Fibroblast of peridontal ligament (primary cell): ENCODE data around the gene IQGAP2.
A peak's percentile ranks its signal among the peaks of the same experiment; 100 is the strongest.
"Not testable (repeated sequence)": the region's sequence is repeated elsewhere in the genome, so short reads cannot be mapped to it uniquely, and the experiment has no call there.

Experiments
- DNase-seq: peaks from one replicate; pipeline ENCODE4 v3.0.0-alpha.2; 2010; ENCODE audit errors: extremely low read depth

The IQGAP2 gene

DNA sequence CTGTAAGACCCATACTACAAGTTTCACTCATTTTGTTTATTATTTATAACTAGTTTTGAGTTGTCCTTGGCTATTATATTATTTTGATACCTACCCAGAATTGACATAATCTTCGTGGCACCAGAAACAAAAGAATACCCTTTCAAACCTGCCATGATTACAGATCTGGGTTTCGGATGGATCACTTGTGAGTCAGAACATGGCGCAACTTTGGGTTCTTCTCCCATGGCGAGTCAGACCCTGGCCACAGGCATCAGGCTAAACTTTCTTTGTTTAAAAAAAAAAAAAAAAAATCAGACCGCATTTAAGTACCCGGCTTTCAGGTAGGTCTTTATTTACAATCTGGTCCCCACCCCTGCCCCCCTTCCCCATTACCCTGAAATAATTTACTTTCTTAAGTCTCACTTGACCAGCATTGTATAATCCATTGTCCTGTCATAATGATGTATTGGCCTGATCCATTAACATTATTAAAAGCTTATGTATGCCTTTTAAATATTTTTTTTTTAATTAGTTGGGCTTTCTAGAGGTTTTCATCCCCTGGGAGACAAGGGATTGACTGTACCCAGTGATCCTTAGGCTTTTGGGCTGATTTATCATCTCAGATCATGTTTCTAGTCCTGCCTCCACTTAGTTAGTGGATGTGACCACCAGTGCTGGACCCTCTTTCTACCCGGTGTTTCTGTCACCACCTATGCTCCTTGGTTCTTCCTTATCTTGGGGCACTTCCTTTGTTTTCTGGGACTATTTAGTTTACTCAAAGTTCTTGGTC lies 176.3 kb downstream of the IQGAP2 start:
- DNase-seq, result peak; percentile 38

DNA sequence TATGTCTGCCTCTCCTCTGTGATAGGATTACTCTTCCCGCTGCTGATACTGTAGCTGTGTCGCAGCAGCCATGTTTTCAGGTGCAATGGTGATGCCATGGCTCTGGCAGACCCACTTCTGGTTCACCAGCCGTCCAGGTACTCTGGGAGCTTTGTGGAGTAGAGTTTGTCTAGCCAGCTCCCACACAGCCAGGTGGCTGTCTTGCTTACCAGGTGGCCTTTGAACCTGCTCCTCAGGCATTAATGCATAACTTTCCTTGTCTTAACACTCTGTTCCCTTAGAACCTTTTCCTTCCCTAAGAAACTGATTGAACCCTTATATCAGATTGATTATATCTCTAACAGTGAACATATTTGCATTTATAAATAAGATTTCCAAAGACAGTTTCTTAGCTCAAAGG lies 177.9 kb downstream of the IQGAP2 start:
- no peak for DNase-seq

- DNase-seq, result peak; percentile 51
Measured at GRCh38 chr5:76582230-76583162, 179.4 kb downstream of the IQGAP2 start.

- peak; percentile 61 for DNase-seq
Measured at GRCh38 chr5:76583163-76584047, 180.3 kb downstream of the IQGAP2 start.

- no peak for DNase-seq
Measured at GRCh38 chr5:76585783-76586217, 182.7 kb downstream of the IQGAP2 start.

DNA sequence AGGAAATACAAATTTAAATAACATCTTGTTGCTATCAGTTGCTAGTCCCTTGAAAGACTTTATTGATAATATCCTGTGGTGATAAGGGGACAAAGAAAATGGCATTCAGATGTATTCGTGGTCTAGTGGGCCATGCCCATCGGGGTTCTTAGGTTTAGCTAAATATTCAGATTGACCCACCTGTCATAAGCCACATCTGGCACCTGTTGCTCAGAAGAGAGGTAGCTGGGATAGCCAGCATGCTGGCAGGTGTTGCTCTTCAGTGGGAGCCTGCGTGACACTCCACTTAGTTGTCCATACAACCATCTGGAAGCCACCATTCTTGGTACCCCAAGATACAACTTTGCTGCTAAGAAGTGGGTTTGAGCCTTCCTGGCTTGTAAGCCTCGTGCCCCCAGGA lies 183.4 kb downstream of the IQGAP2 start:
- DNase-seq, result no peak

GRCh38 chr5:76590027-76590426 lies 186.9 kb downstream of the IQGAP2 start:
- no peak for DNase-seq

DNA sequence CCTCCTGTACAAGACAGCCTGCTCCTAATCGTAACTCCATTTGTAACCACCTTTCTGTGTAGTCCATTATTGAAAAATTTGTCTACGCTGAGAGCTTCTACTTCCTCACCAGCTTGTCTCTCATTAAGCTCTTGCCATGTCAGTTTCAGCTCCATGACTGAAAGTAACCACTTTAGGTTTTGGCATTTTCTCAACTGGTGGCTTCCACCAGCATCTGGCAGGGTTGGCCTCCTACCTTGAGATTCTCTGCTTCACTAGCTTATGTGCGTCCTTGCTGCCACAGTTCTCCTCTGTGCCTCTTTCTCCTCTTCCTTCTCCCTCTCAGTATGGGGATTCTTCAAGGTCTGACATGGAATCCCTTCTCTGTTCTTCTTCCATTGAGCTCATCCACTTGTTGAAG lies 188.3 kb downstream of the IQGAP2 start:
- DNase-seq, result no peak

DNA sequence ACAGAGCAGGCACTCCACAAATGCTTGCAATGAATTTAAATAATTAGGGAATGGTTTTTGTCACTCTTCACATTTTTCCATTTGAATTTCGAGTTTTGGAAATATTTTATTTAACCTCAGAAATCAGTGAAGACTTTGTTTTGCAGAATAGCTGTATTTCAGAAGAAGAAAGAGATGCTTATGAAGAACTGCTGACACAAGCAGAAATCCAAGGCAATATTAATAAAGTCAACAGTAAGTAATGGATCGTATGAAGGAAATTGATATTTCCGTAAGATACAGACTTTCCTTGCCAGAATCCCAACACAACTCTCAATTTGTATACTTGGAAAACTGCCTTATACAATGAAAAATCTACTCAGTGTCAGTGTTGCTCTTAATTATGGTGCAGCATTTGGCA lies 189.6 kb downstream of the IQGAP2 start:
- no peak for DNase-seq

- DNase-seq, result no peak
Measured at GRCh38 chr5:76594107-76594506, 191.0 kb downstream of the IQGAP2 start.

DNA sequence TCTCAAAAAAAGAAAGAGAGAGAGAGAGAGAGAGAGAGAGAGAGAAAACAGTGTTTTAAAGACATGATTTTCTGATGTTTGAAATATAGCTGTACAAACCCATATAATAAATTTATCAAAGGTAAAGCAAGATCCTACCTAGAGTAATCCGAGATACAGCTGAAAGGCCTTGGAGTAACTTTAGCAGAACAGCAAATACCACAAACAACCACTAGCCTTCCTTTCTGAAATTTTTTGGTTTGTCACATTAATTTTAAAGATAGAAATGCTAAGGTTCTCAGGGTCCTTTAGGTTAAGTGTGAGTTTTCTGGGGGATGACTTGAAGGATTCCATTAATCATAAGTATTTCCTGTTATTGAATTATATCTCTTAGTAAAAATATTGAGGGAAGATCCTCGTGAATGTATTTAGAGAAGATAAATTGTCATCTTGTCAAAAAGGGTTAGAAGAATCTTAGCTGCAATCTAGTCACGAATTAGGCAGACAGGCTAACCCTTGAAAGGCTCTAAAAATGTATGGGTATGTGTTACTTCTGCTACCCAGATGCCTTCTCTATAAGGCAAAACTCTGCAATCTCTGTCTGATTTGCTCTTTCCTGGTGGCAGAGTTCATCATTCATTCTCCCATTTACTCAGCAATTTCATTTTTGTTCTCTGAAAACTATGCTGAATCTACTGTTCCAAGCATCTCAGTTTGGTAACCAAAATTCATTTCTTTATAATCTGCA lies 192.8 kb downstream of the IQGAP2 start:
- DNase-seq, result no peak

GRCh38 chr5:76598531-76598930 lies 195.4 kb downstream of the IQGAP2 start:
- no peak for DNase-seq

DNA sequence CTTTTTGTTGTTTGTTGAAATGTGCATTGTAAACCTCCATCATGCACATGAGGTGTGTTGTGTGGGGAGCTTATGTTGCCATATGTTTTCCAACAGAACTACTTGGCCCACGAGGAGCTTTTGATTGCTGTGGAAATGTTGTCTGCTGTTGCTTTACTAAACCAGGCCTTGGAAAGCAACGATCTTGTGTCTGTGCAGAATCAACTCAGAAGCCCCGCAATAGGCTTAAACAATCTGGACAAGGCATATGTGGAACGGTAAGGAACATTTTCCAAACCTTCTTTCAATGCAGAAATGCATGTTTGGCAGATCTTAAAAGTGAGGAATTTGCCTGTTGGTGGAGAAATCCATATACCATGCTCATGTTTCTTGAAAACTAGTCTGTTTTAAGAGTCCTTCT lies 197.6 kb downstream of the IQGAP2 start:
- DNase-seq, result no peak

GRCh38 chr5:76601470-76601869 lies 198.4 kb downstream of the IQGAP2 start:
- DNase-seq, result peak; percentile 90

- DNase-seq, result peak; percentile 65
Measured at GRCh38 chr5:76602094-76602726, 199.1 kb downstream of the IQGAP2 start.

DNA sequence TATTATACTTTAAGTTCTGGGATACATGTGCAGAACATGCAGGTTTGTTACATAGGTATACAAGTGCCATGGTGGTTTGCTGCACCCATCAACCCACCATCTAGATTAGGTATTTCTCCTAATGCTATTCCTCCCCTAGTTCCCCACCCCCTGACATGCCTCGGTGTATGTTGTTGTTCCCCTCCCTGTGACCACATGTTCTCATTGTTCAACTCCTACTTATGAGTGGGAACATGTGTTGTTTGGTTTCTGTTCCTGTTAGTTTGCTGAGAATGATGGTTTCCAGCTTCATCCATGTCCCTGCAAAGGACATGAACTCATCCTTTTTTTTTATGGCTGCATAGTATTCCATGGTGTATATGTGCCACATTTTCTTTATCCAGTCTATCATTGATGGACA lies 200.9 kb downstream of the IQGAP2 start:
- not testable (repeated sequence) for DNase-seq

DNA sequence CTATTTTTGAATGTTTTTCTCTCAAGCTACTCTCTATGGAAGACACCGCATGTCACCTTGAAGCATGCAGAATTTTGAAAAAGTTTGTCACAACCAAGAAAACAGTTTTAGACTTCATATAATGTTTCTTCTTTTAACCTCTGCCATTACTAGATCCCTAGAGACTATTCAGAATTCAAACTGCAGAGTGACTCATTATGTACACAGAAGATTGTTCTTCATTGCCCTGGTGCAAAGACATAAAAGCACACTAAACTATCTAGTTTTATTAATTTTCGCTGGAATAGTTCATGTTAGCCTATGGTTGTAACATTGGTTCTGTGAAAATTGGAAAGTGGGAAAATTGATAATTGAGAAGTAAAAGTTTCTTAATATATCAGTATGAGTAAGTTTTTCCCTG lies 201.8 kb downstream of the IQGAP2 start:
- peak; percentile 74 for DNase-seq

DNA sequence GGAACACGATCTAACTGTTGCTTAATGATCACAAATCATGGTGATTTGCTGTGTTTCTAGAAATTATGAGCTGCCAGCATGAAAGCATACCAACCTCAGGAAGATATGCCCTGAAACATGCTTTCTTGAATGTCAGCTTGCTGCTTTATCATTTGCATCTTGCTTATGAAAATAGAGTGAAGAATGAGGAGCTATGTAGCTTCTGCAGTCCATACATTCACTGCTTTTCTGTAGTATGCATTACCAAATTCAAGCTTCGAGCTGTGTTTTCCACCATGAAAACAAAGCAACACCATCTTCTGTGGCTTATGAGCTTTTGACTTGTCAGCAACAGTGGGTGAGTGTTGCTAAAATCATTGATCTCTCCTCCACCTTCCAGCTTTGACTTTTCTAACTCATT lies 203.6 kb downstream of the IQGAP2 start:
- DNase-seq, result no peak

DNA sequence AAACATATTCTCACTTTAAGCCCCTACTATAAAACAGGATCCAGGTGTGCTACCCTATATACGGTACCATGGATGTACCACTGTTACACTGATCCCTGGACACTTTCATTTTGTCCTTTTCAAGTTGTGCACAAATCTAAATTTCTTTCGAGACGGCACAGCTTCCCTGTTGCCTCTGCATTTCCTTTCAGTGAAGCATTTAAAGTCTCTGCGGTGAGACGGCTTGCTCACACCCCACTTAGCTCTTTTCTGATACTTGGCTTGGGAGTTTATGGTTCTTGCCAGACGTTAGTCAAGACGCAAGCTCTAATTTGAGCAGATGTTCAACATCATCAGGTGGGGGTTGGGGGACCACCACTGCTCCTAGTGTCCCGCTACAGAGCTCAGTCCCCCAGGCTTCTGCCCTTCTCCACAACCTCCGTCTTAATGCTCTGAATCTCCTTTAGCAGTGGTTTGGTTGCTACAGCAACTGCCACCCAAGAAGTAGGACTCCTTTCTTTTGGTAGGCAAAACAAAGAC lies 204.3 kb downstream of the IQGAP2 start:
- peak; percentile 74 for DNase-seq

GRCh38 chr5:76608833-76609232 lies 205.7 kb downstream of the IQGAP2 start:
- DNase-seq, result peak; percentile 85
